ENCODE measurements around the gene FAM13B. TPM values are rescaled to one million over a fixed set of nuclear protein-coding genes. Genes with fewer than 3 reads are reported as not detected.

The FAM13B gene
- total and polyA plus RNA-seq, 9 of the 15 experiments (the other 6 are each of a cell fraction or from before 2014, with no cell fraction given), result 2.3 to 21.6 (median 14.1) TPM

DNA sequence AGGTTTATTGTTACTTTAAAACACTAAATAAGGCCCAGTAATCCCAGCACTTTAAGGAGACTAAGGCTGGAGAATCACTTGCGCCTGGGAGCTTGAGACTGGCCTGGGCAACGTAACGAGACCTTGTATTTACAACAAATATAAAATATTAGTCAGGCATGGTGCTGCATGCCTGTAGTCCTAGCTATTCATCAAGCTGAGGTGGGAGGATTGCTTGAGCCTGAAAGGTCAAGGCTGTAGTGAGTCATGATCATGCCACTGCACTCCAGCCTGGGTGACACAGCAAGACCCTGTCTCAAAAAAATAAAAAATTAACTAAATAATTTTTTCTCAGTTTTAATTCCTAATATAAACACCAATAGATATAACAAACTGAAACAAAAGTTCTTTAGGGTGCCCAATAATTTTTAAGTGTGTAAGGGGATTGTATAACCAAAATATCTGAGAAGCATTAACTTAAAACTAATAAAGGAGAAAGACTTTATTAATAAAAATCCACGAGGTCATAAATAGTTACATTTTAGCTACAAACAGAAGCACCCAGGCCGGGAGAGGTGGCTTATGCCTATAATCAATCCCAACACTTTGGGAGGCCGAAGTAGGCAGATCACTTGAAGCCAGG is 32.7 kb downstream of the FAM13B start (continued):
- TF ChIP-seq, protein P1, sequence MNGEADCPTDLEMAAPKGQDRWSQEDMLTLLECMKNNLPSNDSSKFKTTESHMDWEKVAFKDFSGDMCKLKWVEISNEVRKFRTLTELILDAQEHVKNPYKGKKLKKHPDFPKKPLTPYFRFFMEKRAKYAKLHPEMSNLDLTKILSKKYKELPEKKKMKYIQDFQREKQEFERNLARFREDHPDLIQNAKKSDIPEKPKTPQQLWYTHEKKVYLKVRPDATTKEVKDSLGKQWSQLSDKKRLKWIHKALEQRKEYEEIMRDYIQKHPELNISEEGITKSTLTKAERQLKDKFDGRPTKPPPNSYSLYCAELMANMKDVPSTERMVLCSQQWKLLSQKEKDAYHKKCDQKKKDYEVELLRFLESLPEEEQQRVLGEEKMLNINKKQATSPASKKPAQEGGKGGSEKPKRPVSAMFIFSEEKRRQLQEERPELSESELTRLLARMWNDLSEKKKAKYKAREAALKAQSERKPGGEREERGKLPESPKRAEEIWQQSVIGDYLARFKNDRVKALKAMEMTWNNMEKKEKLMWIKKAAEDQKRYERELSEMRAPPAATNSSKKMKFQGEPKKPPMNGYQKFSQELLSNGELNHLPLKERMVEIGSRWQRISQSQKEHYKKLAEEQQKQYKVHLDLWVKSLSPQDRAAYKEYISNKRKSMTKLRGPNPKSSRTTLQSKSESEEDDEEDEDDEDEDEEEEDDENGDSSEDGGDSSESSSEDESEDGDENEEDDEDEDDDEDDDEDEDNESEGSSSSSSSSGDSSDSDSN (IDR thresholded peaks at IDR 0.05; ENCODE audit: borderline replicate concordance in 1 of 2, low read depth in 2 of 2, low read length in 2 of 2), result no peak
- TF ChIP-seq L3MBTL2 (IDR thresholded peaks at IDR 0.05), result peak; percentile 57; the same call in 1 of the 2 replicates
- TF ChIP-seq ZNF133 (CRISPR knock-in tag; IDR thresholded peaks at IDR 0.05), result no peak
- TF ChIP-seq ARID1B (IDR thresholded peaks at IDR 0.05), result peak; percentile 87
- no peak for TF ChIP-seq HNRNPUL1 (IDR thresholded peaks at IDR 0.05; ENCODE audit: low read length)
- TF ChIP-seq, protein P2, sequence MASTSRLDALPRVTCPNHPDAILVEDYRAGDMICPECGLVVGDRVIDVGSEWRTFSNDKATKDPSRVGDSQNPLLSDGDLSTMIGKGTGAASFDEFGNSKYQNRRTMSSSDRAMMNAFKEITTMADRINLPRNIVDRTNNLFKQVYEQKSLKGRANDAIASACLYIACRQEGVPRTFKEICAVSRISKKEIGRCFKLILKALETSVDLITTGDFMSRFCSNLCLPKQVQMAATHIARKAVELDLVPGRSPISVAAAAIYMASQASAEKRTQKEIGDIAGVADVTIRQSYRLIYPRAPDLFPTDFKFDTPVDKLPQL (IDR thresholded peaks at IDR 0.05; ENCODE audit: extremely low read depth, insufficient read length), result no peak
- TF ChIP-seq RBM25 (IDR thresholded peaks at IDR 0.05; ENCODE audit: low read depth, low read length, severe bottlenecking), result no peak
- TF ChIP-seq CEBPB (tag; IDR thresholded peaks at IDR 0.05), result no peak
- no peak for TF ChIP-seq ZBTB33 (CRISPR knock-in tag; IDR thresholded peaks at IDR 0.05)
- no peak for TF ChIP-seq MEF2A (IDR thresholded peaks at IDR 0.05; ENCODE audit: control insufficient read depth, low read depth, low read length)
- 0 out of 2 replicates have a peak, but pooled peaks have one; percentile 2 for TF ChIP-seq THRAP3 (IDR thresholded peaks at IDR 0.05; ENCODE audit: borderline replicate concordance)
- no peak for TF ChIP-seq HEY1 (CRISPR knock-in tag; IDR thresholded peaks at IDR 0.05; ENCODE audit: borderline replicate concordance)
- TF ChIP-seq ZMIZ1 (IDR thresholded peaks at IDR 0.05; ENCODE audit: low read depth in 2 of 2, low read length in 2 of 2), result no peak
- no peak for TF ChIP-seq ZNF212 (CRISPR knock-in tag; IDR thresholded peaks at IDR 0.05)
- peak; percentile 38; the same call in 1 of the 2 replicates for TF ChIP-seq ZKSCAN8 (CRISPR knock-in tag; IDR thresholded peaks at IDR 0.05)
- TF ChIP-seq TEAD4 (IDR thresholded peaks at IDR 0.05; ENCODE audit: low read length), result peak; percentile 32; the same call in 1 of the 2 replicates
- no peak for TF ChIP-seq TEAD4 (CRISPR knock-in tag; IDR thresholded peaks at IDR 0.05; ENCODE audit: borderline replicate concordance)
- TF ChIP-seq GABPA (tag; conservative IDR thresholded peaks at IDR 0.05; ENCODE audit: low read depth), result no peak; the same call in 1 of the 2 replicates
- TF ChIP-seq ZEB2 (IDR thresholded peaks at IDR 0.05), result no peak
- TF ChIP-seq ZNF561 (CRISPR knock-in tag; conservative IDR thresholded peaks at IDR 0.05), result no peak
